ENCODE results near the gene TWNK.
"Not testable (repeated sequence)": the region's sequence is repeated elsewhere in the genome, so short reads cannot be mapped to it uniquely, and the experiment has no call there.

The TWNK gene

GRCh38 chr10:101032637-101033224 lies 45.4 kb downstream of the TWNK start:
- no peak for DNase-seq (ENCODE audit: low spot score)
- no peak for TF ChIP-seq CTCF (IDR thresholded peaks at IDR 0.05; ENCODE audit: extremely low read depth, missing control alignments)

- no peak for DNase-seq (ENCODE audit: low spot score)
- TF ChIP-seq CTCF (IDR thresholded peaks at IDR 0.05; ENCODE audit: extremely low read depth, missing control alignments), result no peak
Observed at GRCh38 chr10:101033276-101033675, 45.9 kb downstream of the TWNK start.

- DNase-seq (ENCODE audit: low spot score), result not testable (repeated sequence)
Observed at GRCh38 chr10:101034404-101034803, 47.1 kb downstream of the TWNK start.

GRCh38 chr10:101035314-101035713 lies 48.0 kb downstream of the TWNK start:
- DNase-seq (ENCODE audit: low spot score), result no peak
- TF ChIP-seq CTCF (IDR thresholded peaks at IDR 0.05; ENCODE audit: extremely low read depth, missing control alignments), result no peak

GRCh38 chr10:101035916-101036702 lies 48.8 kb downstream of the TWNK start:
- no peak for DNase-seq (ENCODE audit: low spot score)
- no peak for TF ChIP-seq CTCF (IDR thresholded peaks at IDR 0.05; ENCODE audit: extremely low read depth, missing control alignments)

GRCh38 chr10:101036726-101037125 lies 49.4 kb downstream of the TWNK start:
- DNase-seq (ENCODE audit: low spot score), result no peak
- no peak for TF ChIP-seq CTCF (IDR thresholded peaks at IDR 0.05; ENCODE audit: extremely low read depth, missing control alignments)

GRCh38 chr10:101038484-101038883 lies 51.1 kb downstream of the TWNK start:
- no peak for TF ChIP-seq CTCF (IDR thresholded peaks at IDR 0.05; ENCODE audit: extremely low read depth, missing control alignments)
- DNase-seq (ENCODE audit: low spot score), result no peak

- no peak for DNase-seq (ENCODE audit: low spot score)
- no peak for TF ChIP-seq CTCF (IDR thresholded peaks at IDR 0.05; ENCODE audit: extremely low read depth, missing control alignments)
Observed at GRCh38 chr10:101040061-101040460, 52.7 kb downstream of the TWNK start.
